ENCODE results near the gene C12orf60. TPM values are rescaled to one million over a fixed set of nuclear protein-coding genes. Genes with fewer than 3 reads are reported as not detected.

The C12orf60 gene
- total and polyA plus RNA-seq, 2 experiments from 2014 or later: 1.2 TPM

DNA sequence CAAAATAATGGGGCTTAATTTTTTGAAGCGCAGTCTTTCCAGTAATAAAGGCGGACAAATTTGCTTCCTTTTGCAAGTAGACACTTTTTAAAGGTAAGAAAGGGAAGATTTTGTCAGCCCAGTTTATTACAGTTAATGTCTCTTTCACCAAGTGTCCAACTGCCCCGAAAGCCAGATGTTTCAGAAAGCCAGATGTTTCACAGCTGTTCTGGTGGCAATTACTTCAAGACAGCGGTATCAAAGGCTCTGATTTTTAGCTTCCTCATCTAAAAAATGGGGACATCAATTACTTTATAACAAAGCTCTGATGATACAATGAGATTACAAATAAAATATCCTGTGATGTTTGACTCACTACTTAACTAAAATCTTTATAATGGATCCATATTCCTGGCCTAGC lies 1.2 kb upstream of the C12orf60 start:
- Histone ChIP-seq H3K27me3 (replicated peaks; ENCODE audit: insufficient read depth) (no peaks in the 10 kb centered on the region), H3K9ac (peak overlapping the region; percentile 99), H3F3A (ENCODE audit: insufficient read depth) (0 out of 2 replicates have a peak, but pooled peaks cover 4% of the 10 kb centered on the region), H3K4me3 (peak overlapping the region; percentile 87), H3K4me2 (ENCODE audit: unreplicated experiment) (peak overlapping the region; percentile 96), H3K4me1 (ENCODE audit: insufficient read depth) (peaks cover 15% of the 10 kb centered on the region), H2AFZ (peak overlapping the region; percentile 84; the same call in 1 of the 2 replicates), H3K9me3 (ENCODE audit: low read depth) (no peaks in the 10 kb centered on the region), H4K20me1 (ENCODE audit: insufficient read depth) (no peaks in the 10 kb centered on the region), H3K9me2 (ENCODE audit: insufficient read depth) (no peaks in the 10 kb centered on the region), H3K79me2 (ENCODE audit: insufficient read depth) (peaks cover 60% of the 10 kb centered on the region), H3K27ac (peak overlapping the region; percentile 98), H3K36me3 (ENCODE audit: low read depth) (peaks cover 23% of the 10 kb centered on the region)
- in situ Hi-C loops (cut with MboI): no loop called here
- TF ChIP-seq EZH2 (IDR thresholded peaks at IDR 0.05; ENCODE audit: insufficient read depth, poor library complexity, severe bottlenecking): no peak
- no peak for TF ChIP-seq EZH2phosphoT487 (IDR thresholded peaks at IDR 0.05; ENCODE audit: insufficient read depth, low read depth)
- peak; percentile 28 for DNase-seq
- 26 to 28% methylated on average over 4 of the region's 4 CpGs for WGBS, 2 experiments (ENCODE audit: low coverage in 1 of 2, low lambda C conversion rate in 2 of 2, missing lambda C conversion rate in 2 of 2)

DNA sequence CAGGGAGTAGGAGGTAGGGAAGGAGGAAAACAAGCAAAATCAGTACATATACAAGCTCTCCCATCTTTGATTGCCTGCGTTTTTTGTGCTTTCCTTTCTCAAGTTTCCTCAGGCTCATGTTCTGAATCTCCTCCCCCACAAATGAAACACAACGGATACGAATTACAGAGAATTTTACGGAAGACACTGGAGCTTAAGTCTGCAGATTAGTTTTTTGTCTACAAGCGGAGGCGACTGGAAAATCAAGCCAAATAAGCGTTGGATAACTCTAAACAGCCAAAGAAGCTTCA lies 804 bp upstream of the C12orf60 start:
- H4K20me1 ChIP-seq (ENCODE audit: insufficient read depth): no peaks in the 10 kb centered on the region
- no peaks in the 10 kb centered on the region for H3K27me3 ChIP-seq (replicated peaks; ENCODE audit: insufficient read depth)
- 1 to 2% methylated on average over 7 of the region's 7 CpGs for WGBS, 2 experiments (ENCODE audit: low coverage in 1 of 2, low lambda C conversion rate in 2 of 2, missing lambda C conversion rate in 2 of 2)
- no peaks in the 10 kb centered on the region for H3K9me2 ChIP-seq (ENCODE audit: insufficient read depth)
- H3K9ac ChIP-seq: peak overlapping the region; percentile 99
- peak overlapping the region; percentile 87 for H3K4me3 ChIP-seq
- peak overlapping the region; percentile 96 for H3K4me2 ChIP-seq (ENCODE audit: unreplicated experiment)
- H3K9me3 ChIP-seq (ENCODE audit: low read depth): no peaks in the 10 kb centered on the region
- H3K79me2 ChIP-seq (ENCODE audit: insufficient read depth): peaks cover 56% of the 10 kb centered on the region
- H3F3A ChIP-seq (ENCODE audit: insufficient read depth): 0 out of 2 replicates have a peak, but pooled peaks cover 4% of the 10 kb centered on the region
- peaks cover 15% of the 10 kb centered on the region for H3K4me1 ChIP-seq (ENCODE audit: insufficient read depth)
- TF ChIP-seq EZH2 (IDR thresholded peaks at IDR 0.05; ENCODE audit: insufficient read depth, poor library complexity, severe bottlenecking): no peak
- TF ChIP-seq EZH2phosphoT487 (IDR thresholded peaks at IDR 0.05; ENCODE audit: insufficient read depth, low read depth): no peak
- peaks cover 20% of the 10 kb centered on the region for H3K36me3 ChIP-seq (ENCODE audit: low read depth)
- DNase-seq: no peak
- peak overlapping the region; percentile 98 for H3K27ac ChIP-seq
- peak overlapping the region; percentile 84 for H2AFZ ChIP-seq
- in situ Hi-C loops (cut with MboI): no loop called here

DNA sequence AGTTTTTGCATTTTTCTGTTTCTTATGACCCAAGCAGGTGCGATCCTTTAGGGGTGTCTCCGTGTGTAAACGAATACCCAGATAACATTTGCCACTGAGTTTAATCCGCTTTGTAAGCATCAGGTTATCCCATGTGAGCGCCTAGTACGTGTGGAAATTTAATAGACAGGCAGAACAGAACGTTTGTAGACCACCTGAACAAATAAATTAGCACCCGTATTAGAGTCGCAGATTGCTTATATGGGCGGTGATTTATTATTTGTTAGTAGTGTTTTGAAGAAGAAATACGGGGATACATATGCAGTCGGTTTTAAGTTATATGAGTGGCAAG lies 325 bp downstream of the C12orf60 start:
- Histone ChIP-seq H3K27ac (peak overlapping the region; percentile 98), H3K36me3 (ENCODE audit: low read depth) (peaks cover 8% of the 10 kb centered on the region; the same call in 1 of the 2 replicates), H3F3A (ENCODE audit: insufficient read depth) (0 out of 2 replicates have a peak, but pooled peaks cover 4% of the 10 kb centered on the region), H2AFZ (peak overlapping the region; percentile 99), H3K27me3 (replicated peaks; ENCODE audit: insufficient read depth) (no peaks in the 10 kb centered on the region), H3K4me3 (peak overlapping the region; percentile 87), H3K4me1 (ENCODE audit: insufficient read depth) (peaks cover 15% of the 10 kb centered on the region), H3K9me3 (ENCODE audit: low read depth) (no peaks in the 10 kb centered on the region), H3K4me2 (ENCODE audit: unreplicated experiment) (peak overlapping the region; percentile 90), H3K79me2 (ENCODE audit: insufficient read depth) (peaks cover 45% of the 10 kb centered on the region), H3K9me2 (ENCODE audit: insufficient read depth) (no peaks in the 10 kb centered on the region), H3K9ac (peak overlapping the region; percentile 99), H4K20me1 (ENCODE audit: insufficient read depth) (no peaks in the 10 kb centered on the region)
- in situ Hi-C loops (cut with MboI): no loop called here
- 0 to 2% methylated on average over 12 of the region's 12 CpGs for WGBS, 2 experiments (ENCODE audit: low coverage in 1 of 2, low lambda C conversion rate in 2 of 2, missing lambda C conversion rate in 2 of 2)
- TF ChIP-seq EZH2phosphoT487 (IDR thresholded peaks at IDR 0.05; ENCODE audit: insufficient read depth, low read depth) (no peak), EZH2 (IDR thresholded peaks at IDR 0.05; ENCODE audit: insufficient read depth, poor library complexity, severe bottlenecking) (no peak)
- DNase-seq: no peak

DNA sequence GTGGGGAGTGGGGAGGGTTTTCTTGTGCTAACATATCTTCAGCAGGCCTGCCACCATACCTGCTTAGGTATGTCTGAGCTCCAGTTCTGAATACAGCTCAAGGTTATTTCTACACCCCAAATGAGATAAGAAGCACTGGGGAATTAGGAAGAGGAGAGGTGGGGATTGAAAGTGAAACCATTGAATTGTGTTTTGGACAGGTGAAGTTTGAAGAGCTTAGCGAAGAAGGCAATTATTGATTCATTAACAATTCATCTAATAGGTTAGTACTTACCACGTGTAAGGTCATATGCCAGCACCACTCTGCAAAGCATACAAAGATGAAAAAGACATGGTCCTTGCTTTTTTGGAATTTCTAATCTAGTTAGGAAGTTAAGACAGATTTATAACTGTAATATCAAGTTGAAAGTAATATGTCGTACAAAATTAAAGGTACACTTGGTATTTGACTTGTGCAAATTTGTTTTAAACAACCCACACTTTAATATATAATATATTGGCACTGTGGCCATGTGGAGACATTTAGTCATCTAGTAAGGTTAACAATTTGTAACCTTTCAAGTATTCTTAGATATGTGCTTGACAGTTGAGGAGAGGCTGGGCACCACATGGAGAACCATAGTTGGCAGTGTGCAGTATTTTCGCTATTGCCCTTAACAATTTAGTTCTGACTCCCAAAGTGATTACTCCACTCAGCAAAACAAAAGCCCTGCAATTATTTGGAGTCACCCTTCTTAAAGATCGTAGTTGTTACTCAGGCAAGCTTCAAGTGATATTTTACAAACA lies 6.9 kb downstream of the C12orf60 start:
- Histone ChIP-seq H3K4me1 (ENCODE audit: insufficient read depth) (no peaks in the 10 kb centered on the region), H3K4me3 (no peak overlapping the region), H3F3A (ENCODE audit: insufficient read depth) (no peaks in the 10 kb centered on the region), H2AFZ (no peak overlapping the region), H3K9ac (no peak overlapping the region), H3K27ac (no peak overlapping the region), H4K20me1 (ENCODE audit: insufficient read depth) (no peaks in the 10 kb centered on the region), H3K36me3 (ENCODE audit: low read depth) (no peaks in the 10 kb centered on the region), H3K9me2 (ENCODE audit: insufficient read depth) (no peaks in the 10 kb centered on the region), H3K9me3 (ENCODE audit: low read depth) (no peaks in the 10 kb centered on the region), H3K79me2 (ENCODE audit: insufficient read depth) (no peaks in the 10 kb centered on the region), H3K27me3 (replicated peaks; ENCODE audit: insufficient read depth) (no peaks in the 10 kb centered on the region), H3K4me2 (ENCODE audit: unreplicated experiment) (no peak overlapping the region)
- in situ Hi-C loops (cut with MboI): no loop called here
- WGBS, 2 experiments (ENCODE audit: low coverage in 1 of 2, low lambda C conversion rate in 2 of 2, missing lambda C conversion rate in 2 of 2): 70 to 77% methylated on average over 5 of the region's 5 CpGs
- TF ChIP-seq EZH2 (IDR thresholded peaks at IDR 0.05; ENCODE audit: insufficient read depth, poor library complexity, severe bottlenecking): no peak
- TF ChIP-seq EZH2phosphoT487 (IDR thresholded peaks at IDR 0.05; ENCODE audit: insufficient read depth, low read depth): no peak
- no peak for DNase-seq

All from GM23248 (cell line).